Endodermal cell (in vitro differentiated cells): ENCODE data around the gene TAS2R8. TPM values are rescaled to one million over a fixed set of nuclear protein-coding genes. Genes with fewer than 3 reads are reported as not detected.

Source experiments
- DNase-seq: peaks from one replicate; pipeline ENCODE4 v3.0.0-alpha.2; 2017
- H3K27ac ChIP-seq: 2 replicates; pipeline ENCODE4 v1.5.1; 2013; ENCODE audit warnings: mild to moderate bottlenecking, low read depth, low read length, moderate library complexity
- H3K27me3 ChIP-seq: 2 replicates; pipeline ENCODE4 v1.6.1; 2013; ENCODE audit warnings: mild to moderate bottlenecking, low read length, moderate library complexity; ENCODE audit not compliant: insufficient read depth, control insufficient read depth, poor library complexity, severe bottlenecking
- H3K36me3 ChIP-seq: 2 replicates; pipeline ENCODE4 v1.7.0; 2013; ENCODE audit warnings: mild to moderate bottlenecking, low read length, moderate library complexity; ENCODE audit not compliant: control insufficient read depth, insufficient read depth
- H3K4me1 ChIP-seq: one replicate; pipeline ENCODE4 v1.7.0; 2013; ENCODE audit warnings: low read length; ENCODE audit not compliant: control insufficient read depth, insufficient read depth
- H3K4me3 ChIP-seq: 2 replicates; pipeline ENCODE4 v1.5.1; 2013; ENCODE audit warnings: mild to moderate bottlenecking, low read length, moderate library complexity
- H3K9ac ChIP-seq: 2 replicates; pipeline ENCODE4 v1.6.1; 2013; ENCODE audit warnings: mild to moderate bottlenecking, low read length, moderate library complexity; ENCODE audit not compliant: poor library complexity, severe bottlenecking; ENCODE audit errors: extremely low read depth
- H3K9me3 ChIP-seq: 2 replicates; pipeline ENCODE4 v1.6.1; 2013; ENCODE audit warnings: mild to moderate bottlenecking, low read length, moderate library complexity; ENCODE audit not compliant: control insufficient read depth
- H3K27ac Mint-ChIP-seq: 2 replicates; pipeline ENCODE4 v1.8.0; 2020; ENCODE audit warnings: mixed read lengths
- H3K27me3 Mint-ChIP-seq: 2 replicates; pipeline ENCODE4 v1.8.0; 2021; ENCODE audit warnings: mild to moderate bottlenecking, mixed read lengths; ENCODE audit not compliant: insufficient read depth
- H3K36me3 Mint-ChIP-seq: 2 replicates; pipeline ENCODE4 v1.8.0; 2020; ENCODE audit warnings: low read depth, mixed read lengths
- H3K4me1 Mint-ChIP-seq: 2 replicates; pipeline ENCODE4 v1.8.0; 2020; ENCODE audit warnings: mixed read lengths
- H3K4me3 Mint-ChIP-seq: 2 replicates; pipeline ENCODE4 v1.8.0; 2020; ENCODE audit warnings: mild to moderate bottlenecking, moderate library complexity, mixed read lengths
- H3K9me3 Mint-ChIP-seq: 2 replicates; pipeline ENCODE4 v1.8.0; 2020; ENCODE audit warnings: mild to moderate bottlenecking, mixed read lengths
- CTCF ChIP-seq: fragments of 200-600 bp; sonication (generic); conservative IDR thresholded peaks from 2 replicates; pipeline ENCODE4 v1.5.0; 2021; ENCODE audit warnings: antibody characterized with exemption, mild to moderate bottlenecking
- WGBS, 2 experiments: methylation state at CpG; one replicate each; pipeline versions ENCODE4 v1.1.5 to v1.1.7; 2013; ENCODE audit warnings: missing lambda C conversion rate in 2 of 2, mixed read lengths in 1 of 2; ENCODE audit not compliant: insufficient coverage in 1 of 2, insufficient read length in 1 of 2; 5-methylcytosine and 5-hydroxymethylcytosine counted together
- long read RNA-seq, 4 experiments: library from polyadenylated mRNA in 2 of 4; library from RNA in 1 of 4; library from capped mRNA in 1 of 4; stranded (forward) in 3 of 4; unstranded in 1 of 4; transcript quantifications; one replicate each; pipeline ENCODE4 v2.0.0, GENCODE V29; 2020 to 2021; ENCODE audit warnings: inconsistent platforms in 1 of 4
- polyA plus RNA-seq, 2 experiments: library from polyadenylated mRNA; stranded (reverse); fragments of 50-300 nt; gene quantifications; one replicate each; pipeline ENCODE4 v1.2.3, GENCODE V29; 2013
- total RNA-seq, 2 donors: library from RNA; stranded (reverse); fragmentation: NEBNext Ultra II Directional in 1 of 2; extraction: Animal tissue kit (Norgen Biotek cat#: 25700) in 1 of 2; gene quantifications; 2 replicates in 1 of 2; 3 replicates in 1 of 2; pipeline ENCODE4 v1.2.1, GENCODE V29; 2021

The TAS2R8 gene
- not detected for total RNA-seq
- polyA plus RNA-seq (2013, experiment 1 of 2): not detected
- polyA plus RNA-seq (2013, experiment 2 of 2): not detected
- long read RNA-seq, experiment 1: 0 reads
- long read RNA-seq, experiment 2: 0 reads
- long read RNA-seq, experiment 3: 0 reads
- long read RNA-seq, experiment 4: 0 reads

GRCh38 chr12:10807186-10807585 is at the start of gene TAS2R8:
TAS2R8 (minus strand) TSS chr12:10807286; CDS start chr12:10806980, 306 bp downstream.
- Mint-ChIP-seq H3K4me1 (peaks cover 27% of the 10 kb centered on the region), H3K27ac (no peak within 1 kb of the TSS), H3K9me3 (no peaks in the 10 kb centered on the region), H3K4me3 (no peak within 1 kb of the TSS), H3K27me3 (no peaks in the 10 kb centered on the region), H3K36me3 (no peaks in the 10 kb centered on the region)
- no CpG with 5 or more reads among the region's 1 CpG for WGBS, 2 experiments
- H3K9me3 ChIP-seq: no peaks in the 10 kb centered on the region
- no peak within 1 kb of the TSS for H3K9ac ChIP-seq
- no peaks in the 10 kb centered on the region for H3K27me3 ChIP-seq
- H3K36me3 ChIP-seq: no peaks in the 10 kb centered on the region
- no peak within 1 kb of the TSS for H3K27ac ChIP-seq
- DNase-seq: no peak
- H3K4me1 ChIP-seq: peaks cover 19% of the 10 kb centered on the region
- no peak for TF ChIP-seq CTCF
- no peak within 1 kb of the TSS for H3K4me3 ChIP-seq

- 96 to 100% methylated on average over 2 of the region's 2 CpGs for WGBS, 2 experiments
- no peak for TF ChIP-seq CTCF
Observed at GRCh38 chr12:10855807-10856206, 48.7 kb upstream of the TAS2R8 start.

GRCh38 chr12:10853776-10854175 is 46.7 kb upstream of the TAS2R8 start:
- 94% methylated on average over 2 of the region's 2 CpGs; no CpG with 5 or more reads in 1 of the 2 experiments for WGBS, 2 experiments
- no peaks in the 10 kb centered on the region for H3K27me3 Mint-ChIP-seq

More at GRCh38 chr12:10855807-10856206, 48.7 kb upstream of the TAS2R8 start:
- Histone ChIP-seq H3K9ac (no peak overlapping the region), H3K27me3 (no peaks in the 10 kb centered on the region), H3K27ac (no peak overlapping the region), H3K4me1 (peaks cover 8% of the 10 kb centered on the region), H3K4me3 (peak overlapping the region; percentile 26), H3K36me3 (no peaks in the 10 kb centered on the region), H3K9me3 (peaks cover 32% of the 10 kb centered on the region)
- H3K36me3 Mint-ChIP-seq: peaks cover 44% of the 10 kb centered on the region
- peaks cover 9% of the 10 kb centered on the region for H3K4me1 Mint-ChIP-seq
- H3K4me3 Mint-ChIP-seq: no peak overlapping the region
- no peak for DNase-seq
- H3K9me3 Mint-ChIP-seq: peaks cover 45% of the 10 kb centered on the region
- no peak overlapping the region for H3K27ac Mint-ChIP-seq
- H3K27me3 Mint-ChIP-seq: no peaks in the 10 kb centered on the region

More at GRCh38 chr12:10853776-10854175, 46.7 kb upstream of the TAS2R8 start:
- TF ChIP-seq CTCF: peak; percentile 17
- Histone ChIP-seq H3K27me3 (no peaks in the 10 kb centered on the region), H3K36me3 (no peaks in the 10 kb centered on the region), H3K27ac (no peak overlapping the region), H3K9me3 (peaks cover 32% of the 10 kb centered on the region), H3K4me3 (no peak overlapping the region), H3K4me1 (peaks cover 8% of the 10 kb centered on the region), H3K9ac (no peak overlapping the region)
- no peak overlapping the region for H3K27ac Mint-ChIP-seq
- peaks cover 43% of the 10 kb centered on the region for H3K9me3 Mint-ChIP-seq
- DNase-seq: no peak
- H3K4me1 Mint-ChIP-seq: peaks cover 9% of the 10 kb centered on the region
- peaks cover 41% of the 10 kb centered on the region for H3K36me3 Mint-ChIP-seq
- H3K4me3 Mint-ChIP-seq: no peak overlapping the region
